IPS-NIHi11 (cell line): ENCODE measurements around the gene AR.
"Not testable (repeated sequence)": the region's sequence is repeated elsewhere in the genome, so short reads cannot be mapped to it uniquely, and the experiment has no call there.

Experiments used
- DNase-seq: peaks from one replicate; pipeline ENCODE4 v3.0.0; 2012; ENCODE audit warnings: mixed read lengths, low spot score

The AR gene

DNA sequence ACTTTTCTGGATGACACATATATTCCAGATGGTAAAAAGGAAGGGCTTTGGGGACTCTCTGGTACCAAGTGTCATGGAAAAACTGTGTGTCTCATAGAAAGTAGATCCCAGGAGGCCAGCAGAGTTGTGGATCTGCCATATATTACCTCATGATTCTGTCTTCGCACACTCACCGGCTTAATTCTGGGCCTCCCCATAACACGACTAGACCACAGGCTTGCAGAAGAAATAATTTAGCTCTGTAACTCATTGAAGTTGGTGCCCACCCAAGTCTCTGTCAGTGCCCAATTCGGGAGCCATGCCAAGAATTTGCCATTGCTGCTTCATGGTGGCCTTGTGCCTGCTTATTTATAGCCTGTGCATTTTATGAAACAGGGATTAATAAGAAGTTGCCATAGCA is 104.5 kb downstream of the AR start:
- DNase-seq, result no peak

DNA sequence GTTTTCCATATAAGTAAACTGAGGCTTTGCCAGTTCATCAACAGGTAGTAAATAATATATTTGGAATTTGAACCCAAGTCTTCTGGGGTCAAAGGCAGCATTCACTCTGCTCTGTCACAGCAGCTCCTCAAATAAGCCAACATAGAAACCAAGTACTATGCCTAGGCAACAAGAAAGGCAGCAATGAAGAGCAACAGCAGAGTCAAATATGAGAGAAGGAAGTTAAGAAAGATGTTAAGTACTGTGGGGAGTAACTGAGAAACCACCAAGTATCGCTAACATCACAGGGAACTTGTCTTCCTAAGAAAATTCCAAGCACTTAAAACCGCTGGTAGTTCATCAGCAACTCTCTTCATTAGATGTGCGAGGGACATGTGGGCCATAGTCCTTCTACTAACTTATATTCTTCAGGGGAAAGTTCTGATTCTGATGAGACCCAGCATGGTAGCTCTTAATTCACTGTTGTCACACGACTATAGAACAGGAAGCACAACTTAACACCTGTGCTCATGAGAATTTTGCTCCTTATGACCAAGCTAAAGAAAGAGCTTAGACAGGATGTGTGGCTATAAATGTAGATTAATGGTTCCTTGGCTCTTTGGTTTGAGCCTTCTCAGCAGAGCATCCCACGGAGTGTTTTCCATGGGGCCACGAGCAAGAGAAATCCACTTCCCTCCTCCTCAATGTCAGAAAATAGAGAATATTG is 107.8 kb downstream of the AR start:
- no peak for DNase-seq

DNA sequence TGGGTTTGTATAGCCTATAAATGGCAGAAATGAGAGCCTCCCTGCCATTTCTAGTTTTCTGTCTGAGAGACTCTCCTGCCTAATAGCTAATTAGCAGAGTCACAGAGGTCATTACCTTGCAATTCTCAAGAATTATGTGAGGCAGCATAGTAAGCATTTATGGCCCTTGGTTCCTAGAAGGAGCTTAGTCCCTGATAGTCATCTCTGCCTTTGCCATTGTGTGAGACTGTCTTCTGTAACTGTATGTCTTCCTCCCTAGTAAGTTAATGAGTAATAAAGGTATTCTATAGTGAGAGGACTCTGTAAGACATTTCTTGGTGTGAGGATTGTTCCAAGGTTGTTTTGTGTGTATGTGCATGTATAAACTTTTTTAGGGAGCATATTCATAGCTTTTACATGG is 108.7 kb downstream of the AR start:
- DNase-seq, result no peak

DNA sequence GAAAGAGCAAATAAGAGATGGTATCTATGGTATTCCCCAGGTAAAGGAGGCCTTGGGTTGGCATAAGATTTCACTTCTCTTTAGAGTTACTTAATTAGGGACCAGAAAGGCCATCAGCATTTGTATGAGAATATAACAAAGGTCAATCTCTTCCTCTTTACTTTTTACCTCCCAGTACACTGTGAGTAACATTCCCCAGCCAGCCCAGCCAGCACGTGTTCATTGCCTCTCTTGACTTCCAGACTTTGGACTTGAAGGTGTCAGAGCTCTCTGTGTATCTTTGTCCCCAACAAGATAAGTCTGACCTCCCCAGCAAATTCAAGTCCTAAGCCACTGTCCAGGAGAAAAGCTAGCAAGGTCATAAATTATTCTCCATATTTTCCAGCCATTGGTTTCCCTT is 110.5 kb downstream of the AR start:
- no peak for DNase-seq

DNA sequence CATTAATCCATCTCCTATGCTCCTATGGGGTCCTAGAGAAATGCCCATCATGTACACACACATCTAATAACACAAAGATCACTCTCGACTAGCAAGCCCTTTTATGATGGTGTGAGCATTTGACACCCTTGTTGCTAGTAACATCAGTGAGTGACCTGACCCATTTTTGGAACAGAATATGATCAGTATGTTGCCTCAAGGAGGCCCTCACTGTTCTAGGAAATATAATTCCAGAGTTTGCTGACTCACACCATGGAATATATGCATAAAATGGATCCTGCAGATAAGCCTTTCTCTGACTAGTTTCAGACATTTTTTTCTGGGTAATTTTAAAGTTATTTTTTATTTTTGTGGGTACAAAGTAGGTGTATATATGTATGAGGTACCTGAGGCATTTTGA is 121.8 kb downstream of the AR start:
- DNase-seq, result no peak

DNA sequence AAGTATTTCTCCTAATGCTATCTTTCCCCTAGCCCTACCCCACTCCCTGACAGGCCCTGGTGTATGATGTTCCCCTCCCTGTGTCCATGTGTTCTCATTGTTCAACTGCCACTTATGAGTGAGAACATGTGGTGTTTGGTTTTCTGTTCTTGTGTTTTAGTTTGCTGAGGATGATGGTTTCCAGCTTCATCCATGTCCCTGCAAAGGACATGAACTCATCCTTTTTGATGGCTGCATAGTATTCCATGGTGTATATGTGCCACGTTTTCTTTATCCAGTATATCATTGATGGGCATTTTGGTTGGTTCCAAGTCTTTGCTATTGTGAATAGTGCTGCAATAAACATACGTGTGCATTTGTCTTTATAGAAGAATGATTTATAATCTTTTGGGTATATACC is 126.9 kb downstream of the AR start:
- not testable (repeated sequence) for DNase-seq

DNA sequence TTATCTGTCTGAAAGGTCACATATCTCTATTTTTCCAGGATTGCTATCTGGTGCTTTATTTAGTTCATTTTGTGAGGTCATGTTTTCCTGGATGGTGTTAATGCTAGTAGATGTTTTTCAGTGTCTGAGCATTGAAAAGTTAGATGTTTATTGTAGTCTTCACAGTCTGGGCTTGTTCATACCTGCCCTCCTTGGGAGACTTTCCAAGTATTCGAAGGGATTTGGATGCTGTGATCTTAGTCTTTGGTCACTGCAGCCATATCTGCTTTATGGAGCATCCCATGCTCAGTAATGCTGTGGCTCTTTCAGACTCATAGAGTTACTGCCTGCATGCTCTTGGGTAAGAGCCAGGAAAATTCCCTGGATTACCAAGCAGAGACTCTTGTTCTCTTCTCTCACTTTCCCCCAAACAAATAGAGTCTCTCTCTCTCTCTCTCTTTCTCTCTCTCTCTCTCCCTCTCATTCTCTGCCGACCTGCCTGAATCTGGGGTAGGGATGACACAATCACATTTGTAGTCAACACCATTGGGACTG is 130.0 kb downstream of the AR start:
- DNase-seq, result no peak

DNA sequence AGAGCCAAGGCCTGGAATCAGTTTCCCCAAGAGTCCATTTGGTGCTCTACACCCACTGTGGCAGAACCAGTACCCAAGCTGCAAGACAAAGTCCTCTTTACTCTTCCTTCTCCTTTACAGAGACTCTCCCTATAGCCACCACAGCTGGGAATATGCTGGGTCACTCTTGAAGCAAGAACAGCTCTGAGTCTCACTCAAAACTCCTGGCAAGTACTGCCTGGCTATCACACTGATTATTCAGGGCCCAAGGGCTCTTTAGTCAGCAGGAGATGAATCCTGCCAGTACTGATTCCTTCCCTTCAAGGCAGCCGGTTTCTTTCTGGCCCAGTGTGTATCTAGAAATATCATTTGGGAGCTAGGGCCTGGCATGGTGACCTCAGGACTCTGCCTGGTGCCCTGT is 130.9 kb downstream of the AR start:
- DNase-seq, result no peak

DNA sequence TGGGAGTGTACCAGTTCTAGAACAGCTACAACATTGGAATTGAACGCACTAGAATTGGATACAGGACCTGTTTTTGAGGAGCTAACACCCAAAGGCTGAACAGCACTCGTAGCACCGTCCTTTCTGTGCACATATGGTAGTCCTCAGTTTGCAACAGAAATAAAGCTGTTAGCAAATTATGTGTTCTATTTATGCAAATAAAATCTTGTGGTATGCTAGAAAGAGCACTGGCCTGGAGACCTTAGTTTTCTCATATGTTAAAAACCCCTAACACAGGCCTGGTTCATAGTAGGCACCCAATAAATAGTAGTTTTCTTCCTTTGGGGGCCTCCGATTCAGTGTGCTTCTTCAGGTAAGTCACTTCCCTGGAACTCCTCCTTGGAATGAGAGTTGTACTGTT is 140.3 kb downstream of the AR start:
- DNase-seq, result no peak

DNA sequence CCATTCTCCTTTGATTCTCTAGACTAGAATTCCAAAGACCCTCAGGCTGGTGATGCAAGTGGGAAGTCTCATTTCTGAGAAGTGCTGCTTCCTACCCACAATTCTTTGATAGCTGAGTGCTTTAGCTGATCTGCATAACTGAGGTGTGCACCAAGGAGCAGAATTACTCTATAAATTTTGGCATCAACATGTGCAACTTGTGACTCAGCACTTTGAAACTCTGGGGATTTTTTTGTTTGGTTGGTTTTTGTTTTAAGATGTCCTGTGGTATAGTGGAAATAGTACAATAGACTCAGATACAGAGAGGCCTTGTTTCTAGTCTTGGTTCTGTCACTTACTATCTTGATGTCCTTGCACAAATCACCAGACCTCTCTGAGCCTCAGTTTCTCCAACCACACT is 148.4 kb downstream of the AR start:
- DNase-seq, result no peak

DNA sequence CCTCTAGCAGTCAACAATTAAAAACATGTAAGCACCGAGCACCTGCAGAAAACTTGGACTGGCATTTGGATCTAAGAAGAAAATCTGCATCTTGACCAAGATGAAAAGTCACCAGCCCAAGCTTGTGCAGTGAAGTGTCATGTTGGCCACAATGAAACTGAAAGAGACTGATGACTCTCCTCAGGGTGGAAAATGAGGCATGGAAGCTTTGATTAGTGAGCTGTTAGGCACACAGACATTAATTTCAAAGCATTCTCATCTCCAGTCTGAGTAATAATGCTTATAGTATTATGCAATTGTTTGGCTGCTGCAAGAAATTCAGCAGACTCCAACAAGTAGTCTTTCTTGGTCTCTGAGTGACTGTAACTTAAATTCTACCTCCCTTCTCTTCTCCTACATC is 150.1 kb downstream of the AR start:
- DNase-seq, result no peak

DNA sequence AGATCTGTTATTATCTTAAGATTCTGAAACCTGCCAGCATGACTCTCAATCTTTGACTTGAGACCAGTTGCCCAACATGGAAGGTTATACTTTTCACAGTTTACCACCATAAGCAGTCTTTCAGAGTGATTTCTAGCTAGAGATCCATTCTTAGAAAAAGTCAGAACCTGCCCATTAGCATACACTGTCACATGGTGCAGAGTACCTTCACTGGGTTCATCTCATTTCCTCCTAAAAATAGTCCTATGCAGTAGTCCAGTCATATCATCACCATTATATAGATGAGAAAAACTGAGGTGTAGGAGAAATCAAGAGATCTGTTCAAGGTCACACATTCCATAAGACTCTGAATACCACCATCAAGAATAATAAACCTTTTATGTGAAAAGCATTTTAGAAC is 153.6 kb downstream of the AR start:
- DNase-seq, result no peak

DNA sequence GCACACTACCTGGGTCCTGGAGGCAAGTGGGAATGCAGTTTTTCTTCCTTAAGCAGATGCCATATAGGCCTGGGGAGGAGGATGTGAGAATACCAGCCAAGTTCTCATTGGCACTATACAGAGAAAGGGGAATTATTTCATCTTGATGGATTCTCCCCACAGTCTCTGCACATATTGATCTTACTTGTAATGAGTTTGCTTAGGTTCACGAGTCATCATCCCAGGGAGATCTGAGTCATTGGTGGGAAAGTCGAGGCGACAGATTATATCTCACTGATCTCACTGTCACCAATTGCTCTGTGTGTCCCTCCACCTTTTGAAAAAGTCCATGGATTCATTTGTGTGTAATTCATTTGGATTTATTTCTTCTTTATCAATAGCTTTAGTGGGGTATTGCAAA is 156.8 kb downstream of the AR start:
- DNase-seq, result no peak

DNA sequence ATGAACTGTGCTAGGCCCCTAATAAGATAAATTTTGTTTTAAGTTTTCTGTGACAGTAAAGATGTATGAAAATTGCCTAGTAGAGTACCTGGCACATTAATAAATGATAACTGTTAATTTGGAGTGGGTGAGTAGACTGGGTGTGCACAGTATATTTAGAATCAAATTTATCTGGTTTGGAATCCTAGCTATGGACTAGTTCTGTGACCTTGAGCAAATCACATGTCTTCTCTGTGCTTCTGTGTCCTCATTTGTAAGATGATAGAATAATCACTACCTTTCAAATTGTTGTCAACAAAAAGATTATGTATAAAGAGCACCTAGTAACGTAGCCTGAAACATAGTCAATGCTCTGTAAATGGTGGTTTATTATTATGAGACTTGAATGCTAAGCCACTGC is 170.2 kb downstream of the AR start:
- DNase-seq, result no peak

DNA sequence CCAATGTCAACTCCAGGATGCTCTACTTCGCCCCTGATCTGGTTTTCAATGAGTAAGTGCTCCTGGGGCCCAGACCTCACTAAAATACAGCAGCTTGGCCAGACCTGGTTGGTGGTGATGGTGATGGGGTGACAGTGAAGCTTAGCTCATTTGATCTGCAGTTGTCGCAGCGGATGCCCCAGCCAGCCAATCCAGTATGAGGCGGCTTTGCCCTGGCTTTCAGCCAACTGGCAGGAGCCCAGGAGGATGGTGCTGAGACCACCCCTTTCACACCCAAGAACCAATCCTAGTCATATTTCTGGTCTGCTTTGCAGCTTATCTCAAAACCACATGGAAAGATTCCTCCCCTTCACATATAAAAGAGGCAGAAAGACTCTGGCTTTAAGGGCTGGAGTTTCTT is 173.8 kb downstream of the AR start:
- DNase-seq, result no peak

DNA sequence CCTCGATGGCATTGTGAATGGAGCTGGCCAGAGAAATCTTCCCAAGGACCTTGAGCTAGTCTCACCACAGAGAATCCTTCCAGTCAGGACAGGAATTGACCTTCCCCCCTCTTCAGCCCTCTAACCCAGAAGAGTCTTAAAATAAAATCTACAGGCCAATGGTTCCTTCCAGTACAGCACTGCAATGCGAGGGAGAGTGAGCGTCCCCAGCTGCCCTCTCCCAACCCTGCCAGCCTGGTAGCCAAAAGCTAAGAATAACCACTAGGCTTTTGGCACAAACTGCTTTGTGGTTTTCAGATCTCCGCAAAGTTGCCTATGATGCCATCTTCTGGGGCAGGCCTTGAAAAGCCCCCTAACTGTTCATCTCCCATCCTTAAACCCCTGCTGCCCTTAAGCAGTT is 175.1 kb downstream of the AR start:
- no peak for DNase-seq

DNA sequence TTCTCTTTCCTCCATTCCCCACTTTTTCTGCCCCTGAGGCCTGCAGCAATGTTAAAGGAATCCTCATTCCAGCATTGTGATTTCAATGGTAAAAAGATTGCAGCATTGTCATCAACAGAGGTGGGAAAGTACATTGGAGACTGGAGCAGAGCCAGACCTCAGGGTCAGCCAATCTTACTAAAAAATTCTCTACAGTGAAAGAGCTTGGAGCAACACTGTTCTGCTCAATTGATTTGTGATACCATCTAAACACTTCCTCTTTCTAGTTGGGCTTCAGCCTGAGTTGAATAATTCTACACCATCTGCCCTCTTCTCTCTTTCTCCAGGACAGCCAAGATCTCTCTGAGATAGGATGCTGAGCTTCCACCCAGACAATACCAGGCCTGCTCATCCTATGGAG is 176.5 kb downstream of the AR start:
- no peak for DNase-seq

DNA sequence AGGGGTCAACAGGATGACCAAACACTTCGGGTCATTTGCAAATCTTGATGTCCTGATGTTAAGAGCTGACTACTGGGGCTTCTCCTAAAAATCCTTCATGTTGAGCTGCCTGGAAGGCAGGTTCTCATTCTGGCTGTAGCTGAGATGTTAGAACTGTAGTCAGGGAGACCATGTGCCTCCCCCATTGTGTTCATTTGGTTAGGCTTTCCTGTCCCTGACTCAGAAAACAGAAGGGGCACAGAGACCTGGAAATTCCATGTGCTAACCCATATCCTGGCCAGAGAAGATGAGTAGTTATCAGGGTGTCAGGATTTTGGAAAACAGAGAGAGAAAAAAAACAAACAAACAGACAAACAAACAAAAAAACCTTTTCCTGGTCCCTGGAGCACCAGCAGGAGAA is 177.5 kb downstream of the AR start:
- no peak for DNase-seq

DNA sequence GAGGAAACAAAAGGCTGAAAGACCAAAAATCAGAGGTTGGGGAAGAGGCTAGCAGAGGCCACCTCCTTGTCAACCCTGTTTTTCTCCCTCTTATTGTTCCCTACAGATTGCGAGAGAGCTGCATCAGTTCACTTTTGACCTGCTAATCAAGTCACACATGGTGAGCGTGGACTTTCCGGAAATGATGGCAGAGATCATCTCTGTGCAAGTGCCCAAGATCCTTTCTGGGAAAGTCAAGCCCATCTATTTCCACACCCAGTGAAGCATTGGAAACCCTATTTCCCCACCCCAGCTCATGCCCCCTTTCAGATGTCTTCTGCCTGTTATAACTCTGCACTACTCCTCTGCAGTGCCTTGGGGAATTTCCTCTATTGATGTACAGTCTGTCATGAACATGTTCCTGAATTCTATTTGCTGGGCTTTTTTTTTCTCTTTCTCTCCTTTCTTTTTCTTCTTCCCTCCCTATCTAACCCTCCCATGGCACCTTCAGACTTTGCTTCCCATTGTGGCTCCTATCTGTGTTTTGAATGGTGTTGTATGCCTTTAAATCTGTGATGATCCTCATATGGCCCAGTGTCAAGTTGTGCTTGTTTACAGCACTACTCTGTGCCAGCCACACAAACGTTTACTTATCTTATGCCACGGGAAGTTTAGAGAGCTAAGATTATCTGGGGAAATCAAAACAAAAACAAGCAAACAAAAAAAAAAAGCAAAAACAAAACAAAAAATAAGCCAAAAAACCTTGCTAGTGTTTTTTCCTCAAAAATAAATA is 179.9 kb downstream of the AR start:
- DNase-seq, result no peak

DNA sequence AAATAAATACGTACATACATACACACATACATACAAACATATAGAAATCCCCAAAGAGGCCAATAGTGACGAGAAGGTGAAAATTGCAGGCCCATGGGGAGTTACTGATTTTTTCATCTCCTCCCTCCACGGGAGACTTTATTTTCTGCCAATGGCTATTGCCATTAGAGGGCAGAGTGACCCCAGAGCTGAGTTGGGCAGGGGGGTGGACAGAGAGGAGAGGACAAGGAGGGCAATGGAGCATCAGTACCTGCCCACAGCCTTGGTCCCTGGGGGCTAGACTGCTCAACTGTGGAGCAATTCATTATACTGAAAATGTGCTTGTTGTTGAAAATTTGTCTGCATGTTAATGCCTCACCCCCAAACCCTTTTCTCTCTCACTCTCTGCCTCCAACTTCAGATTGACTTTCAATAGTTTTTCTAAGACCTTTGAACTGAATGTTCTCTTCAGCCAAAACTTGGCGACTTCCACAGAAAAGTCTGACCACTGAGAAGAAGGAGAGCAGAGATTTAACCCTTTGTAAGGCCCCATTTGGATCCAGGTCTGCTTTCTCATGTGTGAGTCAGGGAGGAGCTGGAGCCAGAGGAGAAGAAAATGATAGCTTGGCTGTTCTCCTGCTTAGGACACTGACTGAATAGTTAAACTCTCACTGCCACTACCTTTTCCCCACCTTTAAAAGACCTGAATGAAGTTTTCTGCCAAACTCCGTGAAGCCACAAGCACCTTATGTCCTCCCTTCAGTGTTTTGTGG is 180.7 kb downstream of the AR start:
- no peak for DNase-seq

DNA sequence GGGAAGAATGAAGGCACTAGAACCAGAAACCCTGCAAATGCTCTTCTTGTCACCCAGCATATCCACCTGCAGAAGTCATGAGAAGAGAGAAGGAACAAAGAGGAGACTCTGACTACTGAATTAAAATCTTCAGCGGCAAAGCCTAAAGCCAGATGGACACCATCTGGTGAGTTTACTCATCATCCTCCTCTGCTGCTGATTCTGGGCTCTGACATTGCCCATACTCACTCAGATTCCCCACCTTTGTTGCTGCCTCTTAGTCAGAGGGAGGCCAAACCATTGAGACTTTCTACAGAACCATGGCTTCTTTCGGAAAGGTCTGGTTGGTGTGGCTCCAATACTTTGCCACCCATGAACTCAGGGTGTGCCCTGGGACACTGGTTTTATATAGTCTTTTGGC is 181.7 kb downstream of the AR start:
- DNase-seq, result no peak

DNA sequence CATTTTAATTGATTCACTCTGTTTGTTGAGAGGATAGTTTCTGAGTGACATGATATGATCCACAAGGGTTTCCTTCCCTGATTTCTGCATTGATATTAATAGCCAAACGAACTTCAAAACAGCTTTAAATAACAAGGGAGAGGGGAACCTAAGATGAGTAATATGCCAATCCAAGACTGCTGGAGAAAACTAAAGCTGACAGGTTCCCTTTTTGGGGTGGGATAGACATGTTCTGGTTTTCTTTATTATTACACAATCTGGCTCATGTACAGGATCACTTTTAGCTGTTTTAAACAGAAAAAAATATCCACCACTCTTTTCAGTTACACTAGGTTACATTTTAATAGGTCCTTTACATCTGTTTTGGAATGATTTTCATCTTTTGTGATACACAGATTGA is 182.2 kb downstream of the AR start:
- no peak for DNase-seq

DNA sequence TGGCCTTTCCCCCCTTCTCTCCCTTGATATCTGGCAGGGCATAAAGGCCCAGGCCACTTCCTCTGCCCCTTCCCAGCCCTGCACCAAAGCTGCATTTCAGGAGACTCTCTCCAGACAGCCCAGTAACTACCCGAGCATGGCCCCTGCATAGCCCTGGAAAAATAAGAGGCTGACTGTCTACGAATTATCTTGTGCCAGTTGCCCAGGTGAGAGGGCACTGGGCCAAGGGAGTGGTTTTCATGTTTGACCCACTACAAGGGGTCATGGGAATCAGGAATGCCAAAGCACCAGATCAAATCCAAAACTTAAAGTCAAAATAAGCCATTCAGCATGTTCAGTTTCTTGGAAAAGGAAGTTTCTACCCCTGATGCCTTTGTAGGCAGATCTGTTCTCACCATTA is 183.8 kb downstream of the AR start:
- no peak for DNase-seq
